GM20000 (cell line): ENCODE measurements around the gene ASPDH.

Experiments
- DNase-seq: peaks from one replicate; pipeline ENCODE4 v3.0.0; 2012; ENCODE audit warnings: low spot score
- TF ChIP-seq, protein P1 (sequence below): IDR thresholded peaks from 2 replicates; pipeline ENCODE4 v1.5.1; 2012; ENCODE audit warnings: mild to moderate bottlenecking, control low read depth; ENCODE audit errors: extremely low read depth, missing control alignments

Gene ASPDH

DNA sequence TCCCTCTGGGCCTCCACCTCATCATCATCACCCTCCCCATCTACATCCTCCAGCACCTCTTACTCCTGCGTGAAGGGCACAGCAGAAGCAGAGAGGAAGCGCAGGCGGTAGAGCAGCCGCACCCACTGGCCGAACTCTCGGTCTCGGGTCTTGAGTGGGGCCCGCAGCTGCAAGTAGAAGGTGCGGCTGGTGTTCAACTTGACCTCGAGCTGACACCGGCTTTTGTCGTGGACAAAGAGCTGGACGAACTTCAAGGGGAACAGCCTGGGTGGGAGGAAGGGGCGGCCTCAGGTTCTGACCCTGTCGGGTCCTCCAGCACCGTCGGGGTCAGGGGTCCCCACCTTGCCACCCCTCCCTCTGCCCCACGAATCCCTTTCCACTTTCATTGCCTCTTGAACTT is 46.1 kb downstream of the ASPDH start:
- TF ChIP-seq, protein P1, sequence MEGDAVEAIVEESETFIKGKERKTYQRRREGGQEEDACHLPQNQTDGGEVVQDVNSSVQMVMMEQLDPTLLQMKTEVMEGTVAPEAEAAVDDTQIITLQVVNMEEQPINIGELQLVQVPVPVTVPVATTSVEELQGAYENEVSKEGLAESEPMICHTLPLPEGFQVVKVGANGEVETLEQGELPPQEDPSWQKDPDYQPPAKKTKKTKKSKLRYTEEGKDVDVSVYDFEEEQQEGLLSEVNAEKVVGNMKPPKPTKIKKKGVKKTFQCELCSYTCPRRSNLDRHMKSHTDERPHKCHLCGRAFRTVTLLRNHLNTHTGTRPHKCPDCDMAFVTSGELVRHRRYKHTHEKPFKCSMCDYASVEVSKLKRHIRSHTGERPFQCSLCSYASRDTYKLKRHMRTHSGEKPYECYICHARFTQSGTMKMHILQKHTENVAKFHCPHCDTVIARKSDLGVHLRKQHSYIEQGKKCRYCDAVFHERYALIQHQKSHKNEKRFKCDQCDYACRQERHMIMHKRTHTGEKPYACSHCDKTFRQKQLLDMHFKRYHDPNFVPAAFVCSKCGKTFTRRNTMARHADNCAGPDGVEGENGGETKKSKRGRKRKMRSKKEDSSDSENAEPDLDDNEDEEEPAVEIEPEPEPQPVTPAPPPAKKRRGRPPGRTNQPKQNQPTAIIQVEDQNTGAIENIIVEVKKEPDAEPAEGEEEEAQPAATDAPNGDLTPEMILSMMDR, result no peak
- DNase-seq, result no peak

DNA sequence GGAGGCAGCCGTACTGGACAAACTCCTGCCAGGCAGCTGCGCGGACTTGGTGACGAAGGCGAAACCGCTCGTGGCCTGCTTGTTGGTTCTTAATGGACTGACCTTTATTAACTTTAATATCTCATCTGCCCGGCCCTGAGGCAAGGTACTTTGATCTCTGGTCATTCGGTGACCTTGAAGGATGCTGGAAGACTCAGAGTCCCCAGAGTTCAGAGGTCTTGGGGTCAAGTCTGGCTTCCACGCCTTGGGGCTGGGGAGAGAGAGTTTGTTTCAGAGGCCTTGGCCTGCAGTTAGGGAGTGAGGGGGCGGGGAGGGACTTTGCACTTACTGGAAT is 47.0 kb downstream of the ASPDH start:
- no peak for DNase-seq
- TF ChIP-seq, protein P1, result no peak

DNA sequence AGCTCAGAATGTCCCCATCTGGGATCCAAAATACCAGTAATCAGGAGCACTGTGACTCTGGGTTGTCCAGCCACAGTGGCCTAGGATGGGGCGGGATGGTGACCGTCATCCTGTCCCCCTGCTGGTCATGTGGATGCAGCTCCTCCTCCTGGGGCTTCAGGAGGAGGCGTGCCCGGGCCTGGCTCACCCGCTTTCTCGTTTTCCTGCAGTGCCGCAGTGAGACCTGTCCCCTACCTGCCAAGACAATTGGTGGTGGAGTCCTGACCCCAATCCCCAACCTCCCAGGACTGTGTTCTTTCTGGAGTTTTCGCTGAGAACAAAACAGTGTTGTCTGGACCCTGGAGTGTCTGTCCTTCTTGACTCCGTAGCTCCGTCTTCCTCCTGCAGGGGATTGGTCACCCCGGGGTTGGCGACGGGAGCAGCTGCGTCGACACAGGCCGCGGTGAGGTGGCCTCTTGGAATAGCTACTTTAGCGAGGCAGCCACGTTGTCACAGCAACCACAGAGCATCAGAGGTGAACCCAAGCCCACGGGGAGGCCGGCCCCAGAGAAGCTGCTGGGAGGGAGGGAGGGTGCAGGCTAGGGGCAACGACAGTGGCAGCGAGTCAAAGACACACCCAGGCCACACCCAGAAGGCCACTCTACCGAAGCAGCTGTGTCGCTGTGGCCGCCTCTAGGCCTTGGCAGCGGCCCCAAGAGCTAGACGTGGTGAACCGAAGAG is 47.6 kb downstream of the ASPDH start:
- TF ChIP-seq, protein P1, result peak; percentile 8
- DNase-seq, result no peak

DNA sequence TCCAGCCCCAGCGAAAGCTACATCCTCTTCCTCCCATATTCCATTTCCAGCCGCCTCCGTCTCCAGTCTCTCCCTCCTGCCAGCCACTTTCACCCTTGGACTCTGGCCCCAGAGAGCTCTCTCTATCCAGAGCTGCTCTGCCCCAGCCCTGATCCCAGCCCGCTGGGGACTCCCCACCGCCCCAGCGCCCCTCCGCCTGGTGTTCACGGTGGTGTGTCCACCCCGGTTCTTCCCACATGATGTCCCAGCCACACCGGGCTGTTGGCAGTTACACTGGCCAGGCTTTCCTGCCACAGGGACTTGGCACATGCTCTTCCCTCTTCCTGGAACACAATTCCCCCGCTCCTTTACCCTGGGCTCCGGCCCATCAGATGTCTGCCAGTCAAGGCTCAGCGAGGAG is 48.7 kb downstream of the ASPDH start:
- DNase-seq, result no peak
- TF ChIP-seq, protein P1, result no peak

DNA sequence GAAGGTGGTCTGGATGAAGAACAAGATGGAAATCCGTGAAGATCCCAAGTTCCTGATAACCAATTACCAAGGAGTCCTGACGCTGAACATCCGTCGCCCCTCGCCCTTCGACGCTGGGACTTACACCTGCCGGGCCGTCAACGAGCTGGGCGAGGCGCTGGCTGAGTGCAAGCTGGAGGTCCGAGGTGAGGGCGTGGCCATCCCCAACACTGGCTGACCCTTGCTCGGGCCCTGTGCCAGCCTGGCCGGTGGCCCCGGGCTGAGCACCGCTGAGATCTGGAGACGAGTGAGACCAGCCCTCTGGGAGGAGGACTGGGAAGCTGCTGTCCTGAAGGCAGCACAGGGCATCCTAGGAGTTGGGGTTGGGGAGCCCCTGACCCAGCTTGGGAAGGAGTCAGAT is 49.4 kb downstream of the ASPDH start:
- TF ChIP-seq, protein P1, result no peak
- no peak for DNase-seq

DNA sequence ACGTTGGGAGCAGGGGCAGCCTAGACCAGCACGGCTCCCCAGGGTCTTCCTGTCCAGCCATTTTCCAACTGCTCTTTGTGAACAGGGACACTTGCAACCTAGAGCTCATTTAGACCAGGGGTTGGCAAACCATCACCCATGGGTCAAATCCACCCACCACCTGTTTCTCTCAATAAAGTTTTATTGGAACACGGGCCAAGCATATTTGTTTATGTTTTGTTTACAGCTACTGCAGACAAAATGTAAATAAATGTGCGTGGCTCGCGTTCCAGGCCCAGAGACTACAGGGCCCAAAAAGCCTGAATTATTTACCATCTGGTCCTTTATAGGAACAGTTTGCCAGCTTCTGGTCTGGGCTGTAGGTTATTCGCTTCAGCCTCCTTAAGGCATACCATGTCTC is 50.7 kb downstream of the ASPDH start:
- DNase-seq, result no peak
- TF ChIP-seq, protein P1, result no peak
